ENCODE data around the gene STAG3. TPM values are rescaled to one million over a fixed set of nuclear protein-coding genes. Genes with fewer than 3 reads are reported as not detected.

The STAG3 gene
- total RNA-seq, 2 donors from 2014 or later = not detected

GRCh38 chr7:100159099-100159623 is 18.6 kb upstream of the STAG3 start:
- DNase-seq (no peak), ATAC-seq (no peak)
- Histone ChIP-seq H3K4me3 (peak overlapping the region in 1 of 2 donors; percentile 60), H3K36me3 (replicated peaks in 1 of 2; ENCODE audit: insufficient read depth in 1 of 2, low read depth in 2 of 2) (no peaks in the 10 kb centered on the region), H3K4me1 (peaks cover 22% of the 10 kb centered on the region), H3K27me3 (no peaks in the 10 kb centered on the region), H3K27ac (peak overlapping the region in 2 of 4 donors; percentile 68 to 72), H3K9me3 (no peaks in the 10 kb centered on the region)
- intact Hi-C loops (cut with DNase I) = no loop called here
- 62 to 70% methylated on average over 7 of the region's 7 CpGs for WGBS, 2 donors
- TF ChIP-seq CTCF (IDR thresholded peaks at IDR 0.05) (no peak), POLR2A (IDR thresholded peaks at IDR 0.05) (no peak)

DNA sequence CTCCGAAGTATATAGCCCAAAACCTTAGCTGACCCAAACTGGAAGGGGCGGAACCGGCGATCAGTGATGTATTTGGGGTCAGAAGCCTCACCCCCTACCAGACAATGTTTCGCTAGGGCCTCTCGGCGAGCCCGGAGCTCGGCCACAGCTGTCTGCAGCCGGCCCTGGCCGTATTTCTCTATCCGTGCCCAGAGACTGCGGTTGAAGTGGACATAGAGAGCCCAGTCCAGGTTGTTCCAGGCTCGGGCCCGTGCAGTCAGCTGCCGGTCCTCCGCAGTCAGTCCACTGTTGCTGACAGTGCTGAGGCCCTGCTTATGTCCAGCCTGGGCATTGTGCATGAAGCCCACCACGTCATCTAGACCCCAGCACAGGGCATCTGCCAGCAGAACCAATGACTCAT is 17.7 kb upstream of the STAG3 start:
- Histone ChIP-seq H3K4me1 (peaks cover 22% of the 10 kb centered on the region), H3K27ac (no peak overlapping the region), H3K27me3 (no peaks in the 10 kb centered on the region), H3K36me3 (replicated peaks in 1 of 2; ENCODE audit: insufficient read depth in 1 of 2, low read depth in 2 of 2) (no peaks in the 10 kb centered on the region), H3K4me3 (no peak overlapping the region), H3K9me3 (no peaks in the 10 kb centered on the region)
- no peak for TF ChIP-seq POLR2A (IDR thresholded peaks at IDR 0.05)
- ATAC-seq (no peak), DNase-seq (no peak)
- intact Hi-C loops (cut with DNase I) = no loop called here
- 91% methylated on average over 18 of the region's 18 CpGs; no CpG with 5 or more reads in 1 of the 2 donors for WGBS, 2 donors

DNA sequence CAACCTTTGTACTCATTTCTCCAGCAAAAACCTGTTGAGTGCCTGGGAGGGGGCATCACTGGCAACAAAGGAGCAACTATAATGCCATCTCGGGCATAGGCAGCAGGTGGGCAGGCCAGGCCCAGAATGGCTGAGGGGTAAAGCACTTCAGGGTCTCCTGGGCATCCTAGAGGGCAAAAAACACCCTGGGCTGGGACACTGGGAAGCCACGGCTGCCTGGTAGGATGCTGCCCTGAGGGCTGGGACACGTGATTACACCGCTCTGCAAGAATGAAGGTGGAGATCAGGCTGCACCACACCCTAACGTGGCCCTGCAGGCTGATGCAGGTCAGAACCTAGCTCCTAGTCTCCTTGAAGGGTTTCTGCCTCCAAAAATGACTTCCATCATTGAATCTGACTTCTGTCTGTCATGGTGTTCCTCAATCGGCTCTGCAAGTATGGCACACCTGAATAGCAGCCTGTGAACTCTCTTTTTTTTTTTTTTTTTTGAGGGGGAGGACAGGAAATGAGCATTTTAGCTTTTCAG is 14.6 kb upstream of the STAG3 start:
- WGBS, 2 donors = 52 to 60% methylated on average over 6 of the region's 6 CpGs
- TF ChIP-seq POLR2A (IDR thresholded peaks at IDR 0.05) = no peak
- no peak for TF ChIP-seq CTCF (IDR thresholded peaks at IDR 0.05)
- ATAC-seq (no peak), DNase-seq (no peak)
- Histone ChIP-seq H3K4me1 (peaks cover 17% of the 10 kb centered on the region), H3K4me3 (no peak overlapping the region), H3K27me3 (peaks cover 0 to 19% of the 10 kb centered on the region in 2 donors), H3K27ac (no peak overlapping the region), H3K9me3 (no peaks in the 10 kb centered on the region), H3K36me3 (replicated peaks in 1 of 2; ENCODE audit: insufficient read depth in 1 of 2, low read depth in 2 of 2) (no peaks in the 10 kb centered on the region)
- intact Hi-C loops (cut with DNase I) = no loop called here

DNA sequence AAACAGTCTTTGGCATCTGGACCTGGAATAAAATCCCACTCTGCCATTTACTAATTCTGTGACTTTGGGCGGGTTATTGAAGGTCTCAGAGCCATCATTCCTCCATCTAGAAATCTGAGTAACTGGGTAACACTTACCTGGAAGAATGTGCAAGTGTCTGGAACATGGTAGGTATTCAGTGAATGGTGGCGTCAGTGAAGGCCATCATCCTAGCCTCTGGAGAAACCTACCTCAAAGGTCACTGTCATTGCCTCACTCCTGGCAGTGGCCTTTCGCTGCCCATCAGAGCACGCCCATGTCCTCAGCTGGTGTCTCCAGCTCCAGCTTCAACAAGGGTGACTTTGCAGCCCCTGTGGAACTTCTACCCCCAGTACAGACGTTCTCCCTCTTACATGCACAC is 13.8 kb upstream of the STAG3 start:
- Histone ChIP-seq H3K9me3 (no peaks in the 10 kb centered on the region), H3K36me3 (replicated peaks in 1 of 2; ENCODE audit: insufficient read depth in 1 of 2, low read depth in 2 of 2) (no peaks in the 10 kb centered on the region), H3K4me3 (no peak overlapping the region), H3K27ac (no peak overlapping the region), H3K4me1 (peaks cover 22% of the 10 kb centered on the region), H3K27me3 (peaks cover 0 to 22% of the 10 kb centered on the region in 2 donors)
- ATAC-seq = no peak
- TF ChIP-seq CTCF (IDR thresholded peaks at IDR 0.05) (no peak), POLR2A (IDR thresholded peaks at IDR 0.05) (no peak)
- intact Hi-C loops (cut with DNase I) = no loop called here
- 71 to 74% methylated on average over 5 of the region's 5 CpGs for WGBS, 2 donors
- DNase-seq = no peak

DNA sequence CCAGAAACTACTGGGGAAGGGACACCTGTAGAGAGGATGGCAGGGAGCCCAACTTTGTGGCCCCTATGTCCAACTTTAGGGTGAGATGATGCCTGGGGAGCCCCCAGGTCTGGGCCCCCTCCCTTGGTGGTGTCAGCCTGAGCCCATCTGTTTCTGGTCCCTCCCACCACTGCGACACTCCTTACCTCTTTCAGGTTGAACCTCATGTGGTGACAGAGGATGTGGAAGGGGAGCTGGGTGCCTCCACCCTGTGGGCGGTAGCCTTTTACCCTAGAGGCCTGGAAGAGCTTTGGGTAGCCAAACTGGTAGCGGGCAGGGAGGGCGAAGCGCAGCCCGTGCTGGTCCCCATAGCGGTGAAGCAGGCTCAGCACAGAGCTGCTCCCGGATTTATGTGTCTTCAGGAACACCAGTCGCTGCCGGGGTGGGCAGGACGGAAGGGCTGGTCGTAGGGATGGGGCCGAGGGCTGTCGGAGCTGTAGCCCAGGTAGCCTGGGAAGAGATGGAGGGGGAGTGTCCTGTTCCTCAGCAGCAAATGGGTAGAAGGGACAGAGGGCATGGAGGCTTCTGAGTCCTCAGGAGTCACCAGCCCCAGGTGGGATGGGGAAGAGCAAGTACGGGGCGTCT is 11.3 kb upstream of the STAG3 start:
- H3K9me3 ChIP-seq = no peaks in the 10 kb centered on the region
- DNase-seq = no peak
- WGBS, 2 donors = 46 to 60% methylated on average over 15 to 16 of the region's 16 CpGs
- H3K36me3 ChIP-seq (replicated peaks in 1 of 2; ENCODE audit: insufficient read depth in 1 of 2, low read depth in 2 of 2) = no peaks in the 10 kb centered on the region
- intact Hi-C loops (cut with DNase I) = no loop called here
- peaks cover 26% of the 10 kb centered on the region for H3K4me1 ChIP-seq
- no peak for ATAC-seq
- TF ChIP-seq CTCF (IDR thresholded peaks at IDR 0.05) (no peak), POLR2A (IDR thresholded peaks at IDR 0.05) (no peak)
- H3K27ac ChIP-seq = no peak overlapping the region
- H3K27me3 ChIP-seq = peaks cover 0 to 39% of the 10 kb centered on the region in 2 donors
- no peak overlapping the region for H3K4me3 ChIP-seq

Measured in body of pancreas (tissue), 4 donors.